Measurements from ENCODE around the gene ESPN.
"Not testable (repeated sequence)": the region's sequence is repeated elsewhere in the genome, so short reads cannot be mapped to it uniquely, and the experiment has no call there.

Gene ESPN, protein sequence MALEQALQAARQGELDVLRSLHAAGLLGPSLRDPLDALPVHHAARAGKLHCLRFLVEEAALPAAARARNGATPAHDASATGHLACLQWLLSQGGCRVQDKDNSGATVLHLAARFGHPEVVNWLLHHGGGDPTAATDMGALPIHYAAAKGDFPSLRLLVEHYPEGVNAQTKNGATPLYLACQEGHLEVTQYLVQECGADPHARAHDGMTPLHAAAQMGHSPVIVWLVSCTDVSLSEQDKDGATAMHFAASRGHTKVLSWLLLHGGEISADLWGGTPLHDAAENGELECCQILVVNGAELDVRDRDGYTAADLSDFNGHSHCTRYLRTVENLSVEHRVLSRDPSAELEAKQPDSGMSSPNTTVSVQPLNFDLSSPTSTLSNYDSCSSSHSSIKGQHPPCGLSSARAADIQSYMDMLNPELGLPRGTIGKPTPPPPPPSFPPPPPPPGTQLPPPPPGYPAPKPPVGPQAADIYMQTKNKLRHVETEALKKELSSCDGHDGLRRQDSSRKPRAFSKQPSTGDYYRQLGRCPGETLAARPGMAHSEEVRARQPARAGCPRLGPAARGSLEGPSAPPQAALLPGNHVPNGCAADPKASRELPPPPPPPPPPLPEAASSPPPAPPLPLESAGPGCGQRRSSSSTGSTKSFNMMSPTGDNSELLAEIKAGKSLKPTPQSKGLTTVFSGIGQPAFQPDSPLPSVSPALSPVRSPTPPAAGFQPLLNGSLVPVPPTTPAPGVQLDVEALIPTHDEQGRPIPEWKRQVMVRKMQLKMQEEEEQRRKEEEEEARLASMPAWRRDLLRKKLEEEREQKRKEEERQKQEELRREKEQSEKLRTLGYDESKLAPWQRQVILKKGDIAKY

GRCh38 chr1:6424619-6425593, at the start of gene ESPN:
Gene ESPN, plus strand, starts transcription at chr1:6424776. Its CDS starts 180 bp downstream, at chr1:6424956.
- no peak for DNase-seq (ENCODE audit: extremely low spot score, insufficient read length, low read depth)
- no peak for FAIRE-seq

GRCh38 chr1:6378096-6378746, 46.4 kb upstream of the ESPN start:
- DNase-seq (ENCODE audit: extremely low spot score, insufficient read length, low read depth), result no peak
- FAIRE-seq, result no peak

GRCh38 chr1:6380037-6380436, 44.5 kb upstream of the ESPN start:
- no peak for DNase-seq (ENCODE audit: extremely low spot score, insufficient read length, low read depth)
- FAIRE-seq, result no peak

GRCh38 chr1:6384135-6384534, 40.4 kb upstream of the ESPN start:
- DNase-seq (ENCODE audit: extremely low spot score, insufficient read length, low read depth), result no peak
- FAIRE-seq, result no peak

DNA sequence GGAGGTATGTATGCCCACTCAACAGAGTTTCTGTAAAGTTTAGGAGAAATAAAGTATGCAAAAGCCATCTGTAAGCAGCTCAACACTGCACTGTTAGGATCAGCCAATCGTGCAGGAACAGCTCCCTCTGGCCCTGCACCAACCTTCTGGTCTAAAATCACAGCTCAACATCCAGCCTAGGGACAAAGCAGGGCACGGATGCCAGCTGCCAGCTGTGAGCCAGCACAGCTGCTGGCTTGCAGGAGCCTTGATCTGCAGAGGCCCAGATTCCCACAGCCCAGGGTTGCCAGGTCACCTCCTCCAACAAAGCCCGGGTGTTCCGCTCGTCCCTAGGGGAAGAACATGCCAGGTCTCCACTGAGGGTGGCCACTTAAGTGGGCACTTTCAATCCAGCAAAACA, 39.6 kb upstream of the ESPN start:
- FAIRE-seq (no peak), DNase-seq (ENCODE audit: extremely low spot score, insufficient read length, low read depth) (no peak)

DNA sequence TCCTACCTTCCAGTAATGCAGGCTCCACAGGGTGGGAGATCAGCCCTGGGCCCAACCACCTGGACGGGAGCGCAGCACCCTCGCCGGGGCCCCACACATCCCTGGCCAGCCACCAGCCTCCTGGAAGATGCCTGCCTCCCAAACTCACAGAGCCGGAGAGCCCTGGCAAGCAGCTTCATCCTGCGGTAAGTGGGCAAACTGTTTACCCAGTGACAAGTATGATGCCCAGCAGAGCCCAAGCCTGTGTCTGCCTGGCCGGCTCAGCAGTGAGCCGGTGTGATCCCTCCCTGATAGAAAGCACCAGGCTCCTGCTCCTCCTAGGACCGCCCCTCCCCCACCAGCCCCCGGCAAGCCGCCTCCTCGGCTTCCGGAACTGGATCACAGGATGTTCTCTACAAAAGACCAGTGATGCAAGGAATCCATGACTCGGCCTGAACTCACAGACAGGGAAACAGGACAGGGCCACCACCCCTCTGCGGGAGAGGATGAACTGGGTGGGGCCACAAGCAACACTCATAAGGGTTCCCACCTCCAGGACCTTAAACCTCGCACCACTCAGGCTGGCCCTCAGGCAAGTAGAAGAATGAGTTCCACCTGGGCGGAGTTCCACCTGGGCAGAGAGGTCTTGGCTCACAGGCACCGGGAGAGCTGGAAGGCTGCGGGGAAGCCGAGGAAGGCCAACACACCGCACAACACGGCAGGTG, 38.9 kb upstream of the ESPN start:
- FAIRE-seq (no peak), DNase-seq (ENCODE audit: extremely low spot score, insufficient read length, low read depth) (no peak)

DNA sequence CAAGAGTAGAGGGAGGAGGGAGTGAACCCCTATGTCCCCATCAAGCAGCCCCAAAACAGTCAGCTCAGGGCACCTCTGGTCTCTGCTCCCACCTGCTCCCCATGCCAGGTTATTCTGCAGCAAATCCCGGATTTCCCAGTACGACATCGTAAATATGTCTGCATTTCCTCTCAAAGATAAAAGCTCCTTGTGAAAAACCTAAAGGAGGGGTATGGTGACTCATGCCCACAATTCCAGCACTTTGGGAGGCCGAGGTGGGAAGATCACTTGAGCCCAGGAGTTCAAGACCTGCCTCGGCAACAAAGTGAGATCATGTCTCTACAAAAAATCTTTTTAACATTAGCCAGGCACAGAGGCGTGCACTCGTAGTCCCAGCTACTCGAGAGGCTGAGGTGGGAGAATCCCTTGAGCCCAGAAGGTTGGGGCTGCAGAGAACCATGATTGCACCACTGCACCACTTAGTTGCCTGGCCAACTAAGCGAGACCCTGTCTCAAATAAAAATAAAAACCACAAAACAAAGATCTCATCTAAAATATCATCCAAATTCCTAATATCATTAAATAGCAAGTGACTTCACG, 38.1 kb upstream of the ESPN start:
- no peak for FAIRE-seq
- no peak for DNase-seq (ENCODE audit: extremely low spot score, insufficient read length, low read depth)

GRCh38 chr1:6389971-6390370, 34.6 kb upstream of the ESPN start:
- no peak for FAIRE-seq
- DNase-seq (ENCODE audit: extremely low spot score, insufficient read length, low read depth), result no peak

GRCh38 chr1:6391951-6392808, 32.4 kb upstream of the ESPN start:
- FAIRE-seq (no peak), DNase-seq (ENCODE audit: extremely low spot score, insufficient read length, low read depth) (no peak)

GRCh38 chr1:6392809-6393399, 31.7 kb upstream of the ESPN start:
- FAIRE-seq (no peak), DNase-seq (ENCODE audit: extremely low spot score, insufficient read length, low read depth) (no peak)

DNA sequence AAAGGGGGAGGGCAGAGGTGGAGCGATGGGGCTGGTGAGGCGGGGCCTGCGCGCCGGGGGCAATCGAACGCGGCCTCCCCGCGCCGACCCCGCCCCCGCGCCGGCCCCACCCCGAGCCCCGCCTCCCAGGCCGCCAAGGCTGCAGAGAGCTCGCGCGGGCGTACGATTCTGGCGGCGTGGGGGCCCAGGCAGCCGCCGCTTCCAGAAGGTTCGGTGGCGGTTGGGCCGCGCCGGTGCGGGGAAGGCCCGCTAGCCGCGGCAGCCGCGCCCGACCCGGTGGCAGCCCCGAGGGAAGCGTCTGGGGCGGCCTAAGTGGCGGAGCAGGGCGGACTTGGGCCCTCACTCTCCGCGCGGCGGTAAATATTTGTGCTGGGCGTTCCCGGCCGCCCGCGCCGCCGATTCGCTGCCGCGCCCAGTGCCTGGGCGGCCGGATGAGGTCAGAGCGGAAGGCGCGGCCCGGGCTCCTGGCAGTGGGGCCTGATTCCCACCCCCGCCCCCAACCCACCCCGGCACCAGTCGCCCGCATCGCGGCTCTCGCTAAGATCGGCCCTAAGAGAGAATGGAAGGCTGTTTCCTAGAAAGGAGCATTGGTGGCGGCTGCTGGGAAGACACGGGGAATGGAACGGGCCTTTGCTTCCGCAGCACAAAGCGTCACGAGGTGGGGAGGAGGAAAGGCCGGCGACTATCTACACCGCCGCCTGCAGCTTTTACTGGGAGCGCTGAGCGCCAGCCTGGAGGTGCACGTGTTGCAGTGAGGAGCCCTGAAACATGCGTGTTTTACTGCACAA, 31.0 kb upstream of the ESPN start, which contains the start of gene ACOT7:
ACOT7 (minus strand) TSS at position 368 of the 788 bp plus-strand sequence. CDS start 368 bp downstream, outside the sequence.
- DNase-seq (ENCODE audit: extremely low spot score, insufficient read length, low read depth), result peak; percentile 90
- peak; percentile 74 for FAIRE-seq

DNA sequence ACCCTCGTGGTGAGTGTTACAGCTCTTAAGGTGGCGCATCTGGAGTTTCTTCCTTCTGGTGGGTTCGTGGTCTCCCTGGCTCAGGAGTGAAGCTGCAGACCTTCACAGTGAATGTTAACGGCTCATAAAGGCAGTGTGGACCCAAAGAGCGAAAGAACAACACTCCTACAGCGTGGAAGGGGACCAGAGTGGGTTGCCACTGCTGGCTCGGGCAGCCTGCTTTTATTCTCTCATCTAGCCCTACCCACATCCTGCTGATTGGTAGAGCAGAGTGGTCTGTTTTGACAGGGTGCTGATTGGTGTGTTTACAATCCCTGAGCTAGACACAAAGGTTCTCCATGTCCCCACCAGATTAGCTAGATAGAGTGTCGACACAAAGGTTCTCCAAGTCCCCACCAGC, 29.4 kb upstream of the ESPN start:
- not testable (repeated sequence) for DNase-seq (ENCODE audit: extremely low spot score, insufficient read length, low read depth); FAIRE-seq

DNA sequence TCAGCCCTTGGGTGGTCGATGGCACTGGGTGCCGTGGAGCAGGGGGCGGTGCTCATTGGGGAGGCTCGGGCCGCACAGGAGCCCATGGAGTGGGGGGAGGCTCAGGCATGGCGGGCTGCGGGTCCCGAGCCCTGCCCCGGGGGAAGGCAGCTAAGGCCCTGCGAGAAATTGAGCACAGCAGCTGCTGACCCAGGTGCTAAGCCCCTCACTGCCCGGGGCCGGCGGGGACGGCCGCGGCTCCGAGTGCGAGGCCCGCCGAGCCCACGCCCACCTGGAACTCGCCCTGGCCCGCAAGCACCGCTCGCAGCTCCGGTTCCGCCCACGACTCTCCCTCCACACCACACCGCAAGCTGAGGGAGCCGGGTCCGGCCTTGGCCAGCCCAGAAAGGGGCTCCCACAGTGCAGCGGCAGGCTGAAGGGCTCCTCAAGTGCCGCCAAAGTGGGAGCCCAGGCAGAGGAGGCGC, 28.8 kb upstream of the ESPN start:
- not testable (repeated sequence) for DNase-seq (ENCODE audit: extremely low spot score, insufficient read length, low read depth); FAIRE-seq

DNA sequence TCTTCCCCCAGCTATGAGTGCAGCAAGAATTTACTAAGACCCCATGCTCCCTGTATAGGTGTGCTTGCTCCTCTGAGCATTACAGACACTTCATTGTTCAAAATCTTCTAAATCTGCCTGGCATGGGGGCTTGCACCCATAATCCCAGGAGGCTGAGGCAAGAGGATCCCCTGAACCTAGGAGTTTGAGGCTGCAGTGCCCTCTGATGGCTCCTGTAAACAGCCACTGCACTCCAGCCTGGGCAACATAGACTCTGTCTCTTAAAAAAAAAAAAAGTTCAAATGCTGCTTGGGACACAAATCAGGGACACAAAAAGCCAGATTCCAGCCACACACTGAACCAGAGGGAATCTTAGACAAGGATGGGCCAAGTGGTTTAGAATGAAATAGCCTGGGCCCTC, 27.6 kb upstream of the ESPN start:
- no peak for DNase-seq (ENCODE audit: extremely low spot score, insufficient read length, low read depth)
- FAIRE-seq, result no peak

DNA sequence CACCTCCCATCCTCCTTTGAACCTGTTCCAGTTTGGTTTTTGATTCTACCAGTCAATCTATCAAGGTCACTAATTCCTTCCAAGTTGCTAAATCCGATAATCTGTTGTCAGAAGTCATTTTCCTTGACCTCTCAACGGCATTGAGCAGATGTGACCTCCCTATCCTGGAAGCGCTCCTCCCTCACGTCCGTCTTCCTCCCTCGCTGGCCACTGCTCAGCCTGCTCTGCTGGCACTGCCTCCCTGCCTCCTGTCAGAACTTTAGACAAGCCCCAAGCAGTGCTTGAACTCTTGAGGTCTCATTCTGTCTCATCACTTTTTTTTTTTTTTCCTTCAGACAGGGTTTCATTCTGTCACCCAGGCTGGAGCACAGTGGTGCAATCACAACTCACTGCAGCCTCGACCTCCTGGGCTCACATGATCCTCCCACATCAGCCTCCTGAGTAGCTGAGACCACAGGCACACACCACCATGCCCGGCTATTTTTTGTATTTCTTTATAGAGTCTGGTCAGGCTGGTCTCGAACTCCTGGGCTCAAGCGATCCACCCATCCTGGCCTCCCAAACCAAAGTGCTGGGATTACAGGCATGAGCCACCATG, 26.6 kb upstream of the ESPN start:
- DNase-seq (ENCODE audit: extremely low spot score, insufficient read length, low read depth) (no peak), FAIRE-seq (no peak)

DNA sequence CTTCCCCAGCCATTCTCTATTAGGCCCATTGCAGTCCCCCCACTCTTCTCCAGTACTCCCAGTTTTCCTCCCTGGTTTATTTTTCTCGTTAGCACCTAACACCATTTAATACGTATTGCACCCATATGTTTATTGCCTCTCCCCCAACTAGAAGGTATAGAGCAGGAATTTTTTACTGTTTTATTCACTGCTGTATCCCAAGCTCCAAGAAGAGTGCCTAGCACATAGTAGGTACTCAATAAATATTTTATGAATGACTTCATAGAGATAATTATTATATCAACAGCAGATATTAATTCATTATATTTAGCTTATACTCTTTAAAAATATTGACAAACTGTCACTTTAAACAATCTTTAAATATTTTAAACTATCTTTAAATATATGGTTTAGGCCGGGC, 25.3 kb upstream of the ESPN start:
- no peak for DNase-seq (ENCODE audit: extremely low spot score, insufficient read length, low read depth)

More for the DNA sequence above, 25.3 kb upstream of the ESPN start:
- FAIRE-seq, result no peak
